NCI-H2196 (cell line): ENCODE results near the gene HMBS.
A peak's percentile ranks its signal among the peaks of the same experiment; 100 is the strongest.

Source experiments
- DNase-seq: peaks from one replicate; lab custom pipeline; 2025; ENCODE audit not compliant: unreplicated experiment; lab: John Stamatoyannopoulos, UW

The HMBS gene

DNA sequence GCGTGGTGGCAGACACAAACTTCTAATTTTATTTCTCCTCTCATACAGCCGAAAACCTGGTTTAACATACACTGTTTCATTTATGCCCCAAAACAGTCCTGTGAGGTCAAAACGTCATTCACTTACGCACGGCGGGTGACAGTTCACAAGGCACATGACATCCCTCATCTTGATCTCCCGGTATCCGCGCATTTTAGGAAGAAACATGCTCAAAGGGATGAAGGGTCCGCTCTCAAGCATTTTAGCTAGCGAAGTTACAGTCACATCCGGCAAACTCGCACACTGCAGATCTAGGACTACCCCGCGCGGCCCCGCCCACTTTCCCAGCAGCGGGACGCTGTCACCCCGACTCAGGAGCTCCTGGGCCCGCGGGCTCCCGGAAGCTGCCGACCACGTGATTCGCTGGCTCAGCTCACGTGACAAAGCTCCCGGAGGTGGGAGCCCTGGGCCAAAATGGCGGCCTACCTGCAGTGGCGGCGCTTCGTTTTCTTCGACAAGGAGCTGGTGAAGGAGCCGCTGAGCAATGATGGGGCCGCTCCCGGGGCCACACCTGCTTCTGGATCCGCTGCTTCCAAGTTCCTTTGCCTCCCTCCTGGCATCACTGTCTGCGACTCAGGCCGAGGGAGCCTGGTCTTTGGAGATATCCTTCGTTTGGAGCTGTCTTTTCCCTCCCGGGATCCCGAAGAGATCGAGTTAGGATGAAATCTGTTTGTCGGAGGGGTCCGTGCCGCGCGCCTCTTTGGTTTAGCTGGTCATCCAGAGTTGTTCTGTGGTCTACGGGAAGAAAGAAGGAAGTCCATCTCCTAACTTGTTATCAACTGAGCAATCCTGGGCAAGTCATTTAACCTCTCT lies 17.1 kb upstream of the HMBS start, which contains the start of gene VPS11:
Gene VPS11, plus strand, starts transcription at position 448 of the 852 bp plus-strand sequence. Its CDS starts 6 bp downstream, at position 454.
- peak; percentile 95 for DNase-seq

DNA sequence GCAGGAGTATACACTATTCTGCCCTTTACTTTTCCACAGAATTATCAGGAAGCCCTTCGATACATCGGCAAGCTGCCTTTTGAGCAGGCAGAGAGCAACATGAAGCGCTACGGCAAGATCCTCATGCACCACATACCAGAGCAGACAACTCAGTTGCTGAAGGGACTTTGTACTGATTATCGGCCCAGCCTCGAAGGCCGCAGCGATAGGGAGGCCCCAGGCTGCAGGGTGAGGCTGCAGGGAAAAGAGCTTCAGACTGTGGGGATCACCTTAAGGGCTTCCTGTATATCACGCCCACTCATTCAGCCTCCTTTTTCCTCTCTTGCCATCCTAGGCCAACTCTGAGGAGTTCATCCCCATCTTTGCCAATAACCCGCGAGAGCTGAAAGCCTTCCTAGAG lies 6.8 kb upstream of the HMBS start:
- no peak for DNase-seq

DNA sequence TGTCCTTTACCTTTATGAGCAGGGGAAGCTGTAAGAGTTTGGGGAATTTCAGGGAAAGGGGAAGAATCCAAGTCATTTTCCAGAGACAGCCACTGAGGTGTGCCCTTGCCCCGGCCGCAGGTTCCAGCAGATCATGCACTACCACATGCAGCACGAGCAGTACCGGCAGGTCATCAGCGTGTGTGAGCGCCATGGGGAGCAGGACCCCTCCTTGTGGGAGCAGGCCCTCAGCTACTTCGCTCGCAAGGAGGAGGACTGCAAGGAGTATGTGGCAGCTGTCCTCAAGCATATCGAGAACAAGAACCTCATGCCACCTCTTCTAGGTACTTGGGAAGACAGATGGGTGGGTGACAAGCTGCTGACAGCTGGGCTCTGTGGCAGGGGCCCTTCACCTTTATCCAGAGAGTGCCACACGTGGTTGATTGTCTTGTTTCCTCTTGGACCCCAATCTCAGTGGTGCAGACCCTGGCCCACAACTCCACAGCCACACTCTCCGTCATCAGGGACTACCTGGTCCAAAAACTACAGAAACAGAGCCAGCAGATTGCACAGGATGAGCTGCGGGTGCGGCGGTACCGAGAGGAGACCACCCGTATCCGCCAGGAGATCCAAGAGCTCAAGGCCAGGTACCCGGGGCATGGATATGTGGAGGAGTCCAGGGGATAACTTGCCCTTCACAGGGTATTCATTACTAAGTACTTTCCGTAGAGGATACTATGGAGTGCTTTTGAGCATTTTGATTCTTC lies 5.8 kb upstream of the HMBS start:
- no peak for DNase-seq

DNA sequence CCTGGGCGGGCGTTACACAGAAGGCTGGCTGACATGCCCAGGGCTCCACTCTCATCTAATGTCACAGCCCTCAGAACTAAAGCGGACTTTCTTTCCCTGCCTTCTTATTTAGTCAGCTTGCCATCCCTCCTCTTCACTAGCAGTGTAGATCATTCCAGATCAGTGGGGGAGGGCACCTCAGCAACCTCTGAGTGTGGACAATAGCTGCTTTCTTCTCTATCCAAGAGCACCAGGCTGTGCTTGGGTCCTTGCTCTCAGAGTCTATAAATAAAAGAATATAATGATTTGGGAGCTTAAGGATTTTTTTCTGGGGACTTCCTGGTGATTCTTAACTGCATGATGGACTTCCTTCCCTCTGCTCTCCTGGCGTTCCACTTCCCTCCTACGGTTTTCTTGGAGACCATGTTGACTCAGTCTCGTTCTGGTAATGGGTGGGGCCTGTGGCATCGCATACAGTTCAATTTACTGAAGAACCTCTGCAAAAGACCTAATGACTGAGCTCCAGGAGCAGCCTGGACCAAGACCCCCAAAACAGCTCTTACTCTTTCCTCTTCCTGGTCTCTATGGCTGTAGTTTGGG lies 2.9 kb upstream of the HMBS start:
- DNase-seq = no peak

DNA sequence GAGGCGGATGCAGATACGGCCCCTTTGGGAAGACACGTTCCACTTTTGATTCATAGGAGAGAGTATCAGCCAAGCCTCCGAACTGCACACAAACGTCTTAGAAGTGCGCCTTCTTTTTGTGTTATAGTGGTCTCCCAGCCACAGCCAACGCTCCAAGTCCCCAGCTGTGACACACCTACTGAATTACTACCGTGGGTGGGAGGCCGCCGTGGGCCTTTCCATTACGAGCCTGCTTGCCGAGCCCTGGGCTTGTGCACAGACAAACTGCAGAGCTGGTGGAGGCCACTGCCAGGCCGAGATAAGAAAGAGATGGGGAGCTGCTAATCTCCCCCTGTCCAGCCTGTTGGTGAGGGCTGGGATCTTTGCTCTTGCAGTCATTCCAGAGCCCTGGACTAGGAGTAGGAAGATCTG lies 761 bp downstream of the HMBS start:
- DNase-seq = no peak

DNA sequence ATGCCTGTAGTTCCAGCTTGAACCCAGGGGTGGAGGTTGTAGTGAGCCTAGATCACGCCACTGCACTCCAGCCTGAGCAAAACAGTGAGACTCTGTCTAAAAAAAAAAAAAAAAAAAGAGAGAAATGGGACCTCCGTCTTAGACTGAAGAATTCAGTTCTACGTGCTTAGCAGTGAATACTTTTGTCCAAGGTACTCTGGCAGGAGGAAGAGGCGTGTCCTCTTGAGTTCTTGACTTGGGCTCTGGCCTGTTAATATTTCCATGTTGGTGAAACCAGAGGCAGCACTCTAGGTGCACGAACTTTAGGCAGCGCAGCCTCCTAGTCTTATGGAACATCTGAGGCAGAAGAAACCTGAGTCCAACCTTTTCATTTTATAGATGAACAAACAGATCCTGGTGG lies 2.4 kb downstream of the HMBS start:
- DNase-seq = no peak

DNA sequence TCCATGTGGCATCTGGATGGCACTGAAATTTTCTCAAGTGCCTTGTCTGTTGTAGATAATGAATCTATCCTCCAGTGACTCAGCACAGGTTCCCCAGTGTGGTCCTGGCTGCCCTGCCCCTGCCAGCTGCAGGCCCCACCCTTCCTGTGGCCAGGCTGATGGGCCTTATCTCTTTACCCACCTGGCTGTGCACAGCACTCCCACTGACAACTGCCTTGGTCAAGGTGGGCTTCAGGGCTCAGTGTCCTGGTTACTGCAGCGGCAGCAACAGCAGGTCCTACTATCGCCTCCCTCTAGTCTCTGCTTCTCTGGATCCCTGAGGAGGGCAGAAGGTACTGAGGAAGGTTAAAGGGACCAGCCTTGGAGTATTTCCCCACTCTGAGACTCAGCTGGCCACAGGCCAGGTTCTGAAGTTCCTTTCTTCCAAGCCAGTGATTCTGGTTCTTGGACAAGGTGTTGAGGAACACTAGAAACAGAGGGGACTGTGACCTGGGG lies 3.1 kb downstream of the HMBS start:
- peak; percentile 21 for DNase-seq

DNA sequence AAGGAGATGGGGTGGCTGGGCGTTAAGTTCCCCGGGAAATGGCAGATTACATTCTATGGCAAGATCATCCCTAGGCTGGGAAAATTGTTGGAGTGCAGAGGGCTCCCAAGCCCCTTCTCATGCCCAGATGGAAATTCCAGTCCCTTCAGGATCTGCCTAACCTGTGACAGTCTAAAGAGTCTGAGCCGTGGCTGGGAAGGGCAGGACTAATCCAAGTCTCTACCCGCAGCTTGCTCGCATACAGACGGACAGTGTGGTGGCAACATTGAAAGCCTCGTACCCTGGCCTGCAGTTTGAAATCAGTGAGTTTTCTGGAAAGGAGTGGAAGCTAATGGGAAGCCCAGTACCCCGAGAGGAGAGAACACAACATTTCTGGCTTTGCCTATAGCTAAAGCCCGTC lies 3.7 kb downstream of the HMBS start:
- DNase-seq = no peak

DNA sequence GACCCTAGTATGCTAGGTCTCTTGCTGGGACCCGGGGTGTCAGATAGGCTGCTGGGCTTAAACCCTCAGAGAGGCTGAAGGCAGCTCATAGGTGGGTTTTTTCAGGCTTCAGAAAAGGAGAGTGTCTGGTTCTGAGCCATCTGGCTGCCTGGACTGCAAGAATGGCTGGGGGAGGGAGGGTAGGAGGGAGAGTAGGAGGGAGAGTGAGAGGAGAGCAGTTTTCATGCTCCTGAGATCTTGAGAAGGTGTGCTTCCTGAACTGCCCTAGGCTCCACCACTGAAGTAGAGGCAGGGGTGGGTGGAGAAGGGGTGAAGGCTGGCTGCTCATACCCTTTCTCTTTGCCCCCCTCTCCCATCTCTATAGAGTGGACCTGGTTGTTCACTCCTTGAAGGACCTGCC lies 4.6 kb downstream of the HMBS start:
- DNase-seq = no peak

DNA sequence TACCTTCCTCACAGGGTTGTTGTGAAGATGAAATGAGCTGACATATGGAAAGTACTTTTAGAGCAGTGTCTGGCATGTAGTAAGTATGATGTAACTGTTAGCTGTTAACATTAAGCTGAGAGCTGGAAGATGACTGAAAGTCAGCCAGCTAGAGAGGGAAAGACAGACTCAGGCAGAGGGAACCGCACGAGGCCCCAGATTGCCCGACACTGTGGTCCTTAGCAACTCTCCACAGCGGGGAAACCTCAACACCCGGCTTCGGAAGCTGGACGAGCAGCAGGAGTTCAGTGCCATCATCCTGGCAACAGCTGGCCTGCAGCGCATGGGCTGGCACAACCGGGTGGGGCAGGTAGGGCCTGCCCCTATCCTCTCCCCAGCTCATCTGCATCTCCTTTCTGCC lies 6.5 kb downstream of the HMBS start:
- DNase-seq = no peak

DNA sequence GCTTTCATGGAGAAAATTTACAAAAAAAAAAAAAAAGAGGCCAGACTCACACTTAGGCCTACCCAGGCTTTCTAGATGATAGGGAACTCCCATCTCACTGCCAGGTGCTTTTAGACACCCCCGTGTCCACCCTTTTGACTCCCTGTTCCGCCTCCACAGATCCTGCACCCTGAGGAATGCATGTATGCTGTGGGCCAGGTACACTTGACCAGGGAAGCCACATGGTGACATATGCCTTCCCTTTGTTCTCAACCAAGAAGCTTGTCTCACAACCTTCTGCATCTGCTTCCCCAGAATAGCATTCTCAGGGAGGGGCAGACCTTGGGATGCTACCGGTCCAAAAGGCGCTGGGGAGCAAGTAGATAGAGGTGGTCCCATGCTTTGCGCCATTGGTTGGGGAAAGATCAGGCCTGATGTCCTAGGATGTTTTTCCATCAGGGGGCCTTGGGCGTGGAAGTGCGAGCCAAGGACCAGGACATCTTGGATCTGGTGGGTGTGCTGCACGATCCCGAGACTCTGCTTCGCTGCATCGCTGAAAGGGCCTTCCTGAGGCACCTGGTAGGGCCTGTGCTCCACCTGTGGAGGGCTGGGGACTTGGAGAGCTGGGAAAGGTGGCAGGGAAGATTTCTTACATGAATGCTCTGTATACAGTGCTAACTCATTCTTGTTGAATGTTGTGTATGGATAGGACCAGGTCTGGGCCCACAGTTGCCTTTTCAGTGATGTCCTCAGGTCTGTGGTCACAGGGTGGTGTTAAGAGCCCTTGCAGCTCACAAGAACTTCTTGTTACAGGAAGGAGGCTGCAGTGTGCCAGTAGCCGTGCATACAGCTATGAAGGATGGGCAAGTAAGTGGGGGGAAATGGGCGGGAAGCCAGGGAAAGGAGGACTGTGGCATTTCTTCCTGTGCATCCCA lies 7.5 kb downstream of the HMBS start:
- no peak for DNase-seq

DNA sequence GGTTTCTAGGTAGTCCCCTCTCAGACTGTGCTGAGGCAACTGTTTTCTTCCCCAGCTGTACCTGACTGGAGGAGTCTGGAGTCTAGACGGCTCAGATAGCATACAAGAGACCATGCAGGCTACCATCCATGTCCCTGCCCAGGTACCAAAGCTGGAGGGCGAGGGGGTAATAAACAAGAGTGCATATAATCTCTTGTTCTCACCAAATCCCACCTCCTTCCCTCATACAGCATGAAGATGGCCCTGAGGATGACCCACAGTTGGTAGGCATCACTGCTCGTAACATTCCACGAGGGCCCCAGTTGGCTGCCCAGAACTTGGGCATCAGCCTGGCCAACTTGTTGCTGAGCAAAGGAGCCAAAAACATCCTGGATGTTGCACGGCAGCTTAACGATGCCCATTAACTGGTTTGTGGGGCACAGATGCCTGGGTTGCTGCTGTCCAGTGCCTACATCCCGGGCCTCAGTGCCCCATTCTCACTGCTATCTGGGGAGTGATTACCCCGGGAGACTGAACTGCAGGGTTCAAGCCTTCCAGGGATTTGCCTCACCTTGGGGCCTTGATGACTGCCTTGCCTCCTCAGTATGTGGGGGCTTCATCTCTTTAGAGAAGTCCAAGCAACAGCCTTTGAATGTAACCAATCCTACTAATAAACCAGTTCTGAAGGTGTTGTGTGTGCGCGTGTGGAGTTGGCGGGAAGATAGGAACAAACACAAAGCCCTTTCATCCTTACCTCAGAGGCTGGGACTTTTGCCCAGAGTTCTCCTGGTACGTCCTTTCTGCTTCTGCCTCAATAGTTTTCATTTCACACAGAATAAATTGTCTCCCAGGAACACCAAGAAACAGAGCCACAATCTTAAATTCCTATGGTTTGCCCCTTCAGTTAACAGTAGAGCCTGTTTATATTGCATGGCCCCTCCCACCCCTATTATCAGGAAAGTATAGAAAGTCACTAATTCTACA lies 8.5 kb downstream of the HMBS start:
- peak; percentile 32 for DNase-seq

DNA sequence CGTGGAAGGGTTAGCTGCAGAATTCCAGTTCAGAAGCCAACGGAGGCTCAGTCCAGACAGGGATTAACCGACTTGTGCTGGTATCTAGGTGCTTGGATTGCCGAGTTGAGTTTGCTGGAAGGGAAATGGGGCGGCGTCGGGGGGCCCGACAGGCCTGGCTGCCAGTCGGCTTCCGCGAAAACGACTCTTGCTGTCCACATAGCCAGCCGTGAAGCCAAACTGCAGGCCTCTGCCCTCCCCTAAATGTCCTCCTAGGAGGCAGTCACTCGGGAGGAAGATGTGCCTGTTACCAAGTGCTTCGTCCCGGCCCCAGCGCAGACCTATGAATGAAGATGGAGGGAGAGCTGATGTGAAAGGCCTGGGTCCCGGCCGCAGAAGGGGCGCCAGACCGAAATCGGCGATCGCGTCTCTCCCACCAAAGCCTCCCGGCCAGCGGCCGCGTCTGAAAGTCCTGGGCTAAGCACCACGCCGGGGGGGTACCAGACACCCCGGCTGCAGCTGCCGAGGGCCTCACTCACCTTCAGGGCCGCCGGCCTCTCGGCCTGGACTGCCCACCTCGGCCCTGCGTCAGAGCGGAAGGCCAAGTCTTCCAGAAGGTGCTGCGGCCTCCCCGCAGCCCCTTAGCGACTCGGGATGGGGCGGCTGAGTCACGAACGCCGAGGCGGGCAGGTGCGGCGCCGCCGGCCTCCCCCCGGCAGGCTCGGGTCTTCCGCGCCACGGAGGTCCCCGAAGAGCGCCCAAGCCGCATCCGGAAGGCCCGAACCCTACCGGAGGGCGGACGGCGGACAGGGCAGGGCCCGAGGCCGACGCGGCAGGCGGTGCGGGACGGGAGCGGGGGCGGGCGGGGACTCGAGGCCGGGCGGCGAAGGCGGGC lies 9.5 kb downstream of the HMBS start:
- DNase-seq = no peak

DNA sequence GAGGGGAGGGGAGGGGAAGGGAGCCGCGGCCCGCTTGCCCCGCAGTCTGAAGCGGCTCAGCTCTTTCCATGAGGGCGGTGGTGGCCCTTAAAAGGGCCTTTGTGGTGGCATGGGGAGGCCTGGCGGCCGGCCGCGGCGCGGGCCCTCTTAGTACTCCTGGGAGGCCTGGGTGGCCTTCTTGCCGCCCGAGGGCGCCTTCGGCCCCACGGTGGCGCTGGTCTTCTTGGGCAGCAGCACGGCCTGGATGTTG lies 10.1 kb downstream of the HMBS start:
- DNase-seq = no peak

DNA sequence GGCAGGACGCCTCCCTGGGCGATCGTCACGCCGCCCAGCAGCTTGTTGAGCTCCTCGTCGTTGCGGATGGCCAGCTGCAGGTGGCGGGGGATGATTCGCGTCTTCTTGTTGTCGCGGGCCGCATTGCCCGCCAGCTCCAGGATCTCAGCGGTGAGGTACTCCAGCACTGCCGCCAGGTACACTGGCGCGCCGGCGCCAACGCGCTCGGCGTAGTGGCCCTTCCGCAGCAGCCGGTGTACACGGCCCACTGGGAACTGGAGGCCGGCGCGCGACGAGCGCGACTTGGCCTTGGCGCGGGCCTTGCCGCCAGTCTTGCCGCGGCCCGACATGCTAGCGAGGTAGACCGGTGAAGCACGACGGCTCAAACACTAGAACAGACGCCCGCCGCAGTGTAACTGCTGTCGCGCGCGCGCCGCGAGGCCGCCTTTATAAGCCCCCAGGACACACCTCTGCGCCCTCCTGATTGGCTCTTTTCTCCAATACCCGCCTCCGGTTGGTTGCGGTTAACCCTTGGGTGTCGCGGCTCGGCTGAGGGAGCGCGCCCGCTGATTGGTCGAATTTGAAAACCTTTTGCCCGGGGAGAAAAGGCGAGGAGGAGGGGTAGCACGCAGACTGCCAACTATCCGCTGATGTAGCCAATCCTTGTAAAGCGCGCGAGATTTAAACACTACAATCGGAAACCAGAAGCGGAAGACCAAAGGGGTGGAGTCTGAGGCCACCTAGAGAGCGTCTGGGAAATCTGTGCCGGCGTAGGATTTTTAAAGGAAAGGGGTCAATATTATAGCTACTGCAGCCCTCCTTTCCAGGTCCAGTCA lies 10.6 kb downstream of the HMBS start:
- DNase-seq = peak; percentile 99

DNA sequence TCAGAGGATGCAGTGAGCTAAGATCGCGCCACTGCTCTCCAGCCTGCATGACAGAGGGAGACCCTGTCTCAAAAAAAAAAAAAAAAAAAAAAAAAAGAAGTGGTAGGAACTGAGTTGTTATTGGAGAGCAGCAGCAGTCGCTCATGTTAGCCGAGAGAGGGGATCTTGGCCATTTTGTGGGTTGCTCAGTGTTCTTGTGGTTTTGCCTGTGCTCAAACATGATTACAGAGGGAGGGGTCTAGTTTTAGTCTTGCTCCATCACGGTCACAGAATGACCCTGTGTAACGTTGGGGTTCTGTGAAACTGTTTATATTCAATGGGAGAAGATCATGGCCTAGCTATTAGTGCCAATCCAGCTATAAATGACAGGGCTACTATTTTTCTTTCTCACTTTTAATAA lies 15.0 kb downstream of the HMBS start:
- no peak for DNase-seq

DNA sequence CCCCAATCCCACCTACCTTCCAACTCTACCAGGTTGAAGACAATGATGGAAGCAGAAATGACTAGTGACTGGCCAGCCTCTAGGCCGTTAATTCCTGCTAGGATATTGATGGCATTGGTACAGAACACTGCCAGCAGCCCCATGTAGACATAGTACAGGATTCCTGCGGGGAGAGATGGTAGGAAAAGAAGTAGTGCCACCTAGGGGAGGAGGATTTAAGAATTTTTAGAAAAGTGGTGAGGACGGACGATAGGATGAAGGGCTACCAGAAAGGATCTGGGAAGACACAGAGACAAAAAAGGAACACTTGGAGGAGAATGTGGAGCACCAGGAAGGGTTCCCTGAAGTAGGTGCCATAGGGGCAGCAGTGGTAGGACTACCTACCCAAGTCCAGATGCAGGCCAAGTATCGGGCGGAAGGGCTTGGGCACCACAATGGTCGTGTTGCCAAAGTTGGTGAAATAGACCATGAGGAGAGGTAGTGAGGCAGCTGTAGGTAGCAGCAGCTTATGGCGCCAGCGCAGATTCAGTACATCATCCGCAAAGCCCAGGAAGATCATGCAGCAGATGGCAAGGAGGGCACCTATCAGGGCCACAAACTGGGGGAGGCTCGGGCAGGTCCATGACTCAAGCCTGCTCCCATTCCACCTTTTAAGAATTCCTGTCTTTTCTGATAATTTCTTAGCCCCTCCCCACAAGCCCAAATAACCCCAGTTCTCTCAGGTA lies 15.7 kb downstream of the HMBS start:
- DNase-seq = peak; percentile 30
